Body of pancreas (tissue), 4 donors: ENCODE data around the gene PIMREG.

Source experiments
- POLR2A ChIP-seq, 3 donors: fragments of 450-650 bp; IDR thresholded peaks; one replicate each; pipeline ENCODE4 v1.6.1; 2016; ENCODE audit warnings: antibody characterized with exemption in 3 of 3, mild to moderate bottlenecking in 2 of 3
- TF ChIP-seq, protein P1 (sequence below), 7 experiments: fragments of 450-650 bp in 4 of 7; fragments of 200-600 bp in 3 of 7; sonication (generic) in 3 of 7; IDR thresholded peaks; one replicate each; pipeline ENCODE4 v1.5.1; 2016 to 2019; ENCODE audit warnings: antibody characterized with exemption in 7 of 7

DNA sequence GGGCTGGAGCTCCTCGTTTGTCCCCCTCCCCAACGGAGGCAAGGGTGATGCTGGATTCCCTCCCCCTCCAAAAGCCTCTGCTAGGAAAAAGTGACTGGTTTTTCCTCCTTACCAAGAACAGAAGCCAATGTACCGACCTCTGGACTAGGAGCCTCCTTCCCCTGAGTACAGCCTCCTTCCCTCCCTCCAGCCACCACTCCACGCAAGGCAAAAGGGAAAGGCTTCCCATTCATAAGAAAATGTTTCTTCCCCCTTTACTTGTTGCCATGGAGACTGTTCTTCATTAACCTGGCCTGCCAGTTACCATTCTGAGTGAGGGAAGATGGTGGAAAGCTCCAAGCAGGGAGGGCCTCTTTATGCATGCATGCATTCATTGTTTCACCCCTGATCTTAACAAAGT is 4.3 kb upstream of the PIMREG start:
- TF ChIP-seq, protein P1, sequence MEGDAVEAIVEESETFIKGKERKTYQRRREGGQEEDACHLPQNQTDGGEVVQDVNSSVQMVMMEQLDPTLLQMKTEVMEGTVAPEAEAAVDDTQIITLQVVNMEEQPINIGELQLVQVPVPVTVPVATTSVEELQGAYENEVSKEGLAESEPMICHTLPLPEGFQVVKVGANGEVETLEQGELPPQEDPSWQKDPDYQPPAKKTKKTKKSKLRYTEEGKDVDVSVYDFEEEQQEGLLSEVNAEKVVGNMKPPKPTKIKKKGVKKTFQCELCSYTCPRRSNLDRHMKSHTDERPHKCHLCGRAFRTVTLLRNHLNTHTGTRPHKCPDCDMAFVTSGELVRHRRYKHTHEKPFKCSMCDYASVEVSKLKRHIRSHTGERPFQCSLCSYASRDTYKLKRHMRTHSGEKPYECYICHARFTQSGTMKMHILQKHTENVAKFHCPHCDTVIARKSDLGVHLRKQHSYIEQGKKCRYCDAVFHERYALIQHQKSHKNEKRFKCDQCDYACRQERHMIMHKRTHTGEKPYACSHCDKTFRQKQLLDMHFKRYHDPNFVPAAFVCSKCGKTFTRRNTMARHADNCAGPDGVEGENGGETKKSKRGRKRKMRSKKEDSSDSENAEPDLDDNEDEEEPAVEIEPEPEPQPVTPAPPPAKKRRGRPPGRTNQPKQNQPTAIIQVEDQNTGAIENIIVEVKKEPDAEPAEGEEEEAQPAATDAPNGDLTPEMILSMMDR (IDR thresholded peaks at IDR 0.05) = no peak
- TF ChIP-seq POLR2A (IDR thresholded peaks at IDR 0.05) = no peak
